OCI-LY1 (cell line): ENCODE results near the gene PDZRN3.

Experiments used
- H2AFZ ChIP-seq: fragments of 200-600 bp; sonication (generic), shearing (Covaris generic); 2 replicates; pipeline ENCODE4 v1.6.0; 2014; ENCODE audit warnings: antibody characterized with exemption, mild to moderate bottlenecking, low read length
- H3F3A ChIP-seq: fragments of 200-600 bp; sonication (generic), shearing (Covaris generic); 2 replicates; pipeline ENCODE4 v1.6.0; 2014; ENCODE audit warnings: mild to moderate bottlenecking, antibody characterized with exemption, low read length, moderate library complexity; ENCODE audit not compliant: insufficient read depth
- H3K27ac ChIP-seq: fragments of 200-600 bp; sonication (generic); 2 replicates; pipeline ENCODE4 v1.5.1; 2014; ENCODE audit warnings: low read length, mixed run types, mild to moderate bottlenecking, low read depth; ENCODE audit not compliant: poor library complexity, severe bottlenecking
- H3K27me3 ChIP-seq: fragments of 200-600 bp; sonication (generic); 2 replicates; pipeline ENCODE4 v1.6.0; 2014; ENCODE audit warnings: antibody characterized with exemption, mild to moderate bottlenecking, low read length, moderate library complexity; ENCODE audit not compliant: insufficient read depth
- H3K36me3 ChIP-seq: fragments of 200-600 bp; sonication (generic); 2 replicates; pipeline ENCODE4 v1.6.1; 2014; ENCODE audit warnings: mild to moderate bottlenecking, antibody characterized with exemption, low read length, moderate library complexity, mixed read lengths; ENCODE audit not compliant: insufficient read depth
- H3K4me1 ChIP-seq: fragments of 200-600 bp; sonication (generic); 2 replicates; pipeline ENCODE4 v1.5.1; 2014; ENCODE audit warnings: mild to moderate bottlenecking, low read length, moderate library complexity; ENCODE audit not compliant: insufficient read depth, severe bottlenecking
- H3K4me2 ChIP-seq: fragments of 200-600 bp; sonication (generic), shearing (Covaris generic); 2 replicates; pipeline ENCODE4 v1.6.1; 2014; ENCODE audit warnings: low read length
- H3K4me3 ChIP-seq: fragments of 200-600 bp; sonication (generic); 2 replicates; pipeline ENCODE4 v1.5.1; 2014; ENCODE audit warnings: low read length, low read depth, mild to moderate bottlenecking, mixed read lengths; ENCODE audit not compliant: poor library complexity, severe bottlenecking
- H3K79me2 ChIP-seq: fragments of 200-600 bp; shearing (Covaris generic); 2 replicates; pipeline ENCODE4 v1.6.1; 2016; ENCODE audit warnings: mixed run types, low read length, mixed read lengths; ENCODE audit not compliant: insufficient read depth
- H3K9ac ChIP-seq: fragments of 200-600 bp; sonication (generic), shearing (Covaris generic); 2 replicates; pipeline ENCODE4 v1.6.1; 2014; ENCODE audit warnings: mild to moderate bottlenecking, low read length, mixed read lengths
- H3K9me2 ChIP-seq: fragments of 200-600 bp; sonication (generic), shearing (Covaris generic); 2 replicates; pipeline ENCODE4 v1.6.1; 2014; ENCODE audit warnings: low read depth, mild to moderate bottlenecking, low read length, mixed read lengths
- H3K9me3 ChIP-seq: fragments of 200-600 bp; shearing (Covaris generic); 2 replicates; pipeline ENCODE4 v1.6.1; 2014; ENCODE audit warnings: low read length, mixed read lengths
- H4K20me1 ChIP-seq: fragments of 200-600 bp; sonication (generic), shearing (Covaris generic); 2 replicates; pipeline ENCODE4 v1.6.0; 2016; ENCODE audit warnings: mild to moderate bottlenecking, low read length; ENCODE audit not compliant: insufficient read depth
- EZH2 ChIP-seq: fragments of 200-600 bp; sonication (generic), shearing (Covaris generic); IDR thresholded peaks from 2 replicates; pipeline ENCODE4 v1.8.0; 2017; ENCODE audit warnings: borderline replicate concordance, mixed run types, mild to moderate bottlenecking, antibody characterized with exemption, low read length, moderate library complexity, mixed read lengths
- TF ChIP-seq, protein P1 (sequence below): fragments of 200-600 bp; sonication (generic), shearing (Covaris generic); IDR thresholded peaks from 2 replicates; pipeline ENCODE4 v1.5.1; 2017; ENCODE audit warnings: mild to moderate bottlenecking, antibody characterized with exemption, low read length, moderate library complexity, mixed read lengths

The PDZRN3 gene

DNA sequence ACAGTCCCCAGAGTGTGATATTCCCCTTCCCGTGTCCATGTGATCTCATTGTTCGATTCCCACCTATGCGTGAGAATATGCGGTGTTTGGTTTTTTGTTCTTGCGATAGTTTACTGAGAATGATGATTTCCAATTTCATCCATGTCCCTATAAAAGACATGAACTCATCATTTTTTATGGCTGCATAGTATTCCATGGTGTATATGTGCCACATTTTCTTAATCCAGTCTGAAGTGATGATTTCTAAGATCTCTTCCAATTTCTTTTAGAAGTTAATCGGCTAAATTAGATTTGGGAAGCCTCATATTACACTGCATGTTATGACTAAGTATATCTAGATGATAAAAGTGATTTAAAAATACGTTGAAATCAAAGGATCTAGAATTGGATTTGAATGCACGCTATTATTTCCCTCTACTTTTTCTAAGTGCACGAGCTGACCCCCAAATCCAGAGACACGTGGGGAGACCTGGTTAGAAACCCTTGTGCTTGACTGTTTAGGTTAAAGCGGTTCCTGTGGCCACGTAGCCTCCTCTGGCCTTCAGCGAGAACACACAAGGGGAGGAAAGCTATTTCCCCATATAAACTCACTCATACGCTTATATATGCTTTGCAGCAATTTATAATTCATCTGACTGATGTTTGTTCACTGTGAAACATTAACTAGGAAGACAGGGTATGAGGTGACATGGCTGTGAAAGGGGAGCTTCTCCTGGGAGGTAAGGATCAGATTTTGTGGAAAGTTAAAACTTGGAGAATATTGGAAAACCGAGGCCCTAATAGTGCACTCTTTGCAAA is 243.8 kb downstream of the PDZRN3 start:
- no peaks in the 10 kb centered on the region for H3K27me3 ChIP-seq
- no peaks in the 10 kb centered on the region for H3K9me2 ChIP-seq
- H3K27ac ChIP-seq, result no peak overlapping the region
- no peak overlapping the region for H3K4me3 ChIP-seq
- H3F3A ChIP-seq, result no peaks in the 10 kb centered on the region
- no peaks in the 10 kb centered on the region for H3K9me3 ChIP-seq
- H4K20me1 ChIP-seq, result no peaks in the 10 kb centered on the region
- H3K4me1 ChIP-seq, result no peaks in the 10 kb centered on the region
- H2AFZ ChIP-seq, result no peak overlapping the region
- no peak overlapping the region for H3K9ac ChIP-seq
- TF ChIP-seq, protein P1, sequence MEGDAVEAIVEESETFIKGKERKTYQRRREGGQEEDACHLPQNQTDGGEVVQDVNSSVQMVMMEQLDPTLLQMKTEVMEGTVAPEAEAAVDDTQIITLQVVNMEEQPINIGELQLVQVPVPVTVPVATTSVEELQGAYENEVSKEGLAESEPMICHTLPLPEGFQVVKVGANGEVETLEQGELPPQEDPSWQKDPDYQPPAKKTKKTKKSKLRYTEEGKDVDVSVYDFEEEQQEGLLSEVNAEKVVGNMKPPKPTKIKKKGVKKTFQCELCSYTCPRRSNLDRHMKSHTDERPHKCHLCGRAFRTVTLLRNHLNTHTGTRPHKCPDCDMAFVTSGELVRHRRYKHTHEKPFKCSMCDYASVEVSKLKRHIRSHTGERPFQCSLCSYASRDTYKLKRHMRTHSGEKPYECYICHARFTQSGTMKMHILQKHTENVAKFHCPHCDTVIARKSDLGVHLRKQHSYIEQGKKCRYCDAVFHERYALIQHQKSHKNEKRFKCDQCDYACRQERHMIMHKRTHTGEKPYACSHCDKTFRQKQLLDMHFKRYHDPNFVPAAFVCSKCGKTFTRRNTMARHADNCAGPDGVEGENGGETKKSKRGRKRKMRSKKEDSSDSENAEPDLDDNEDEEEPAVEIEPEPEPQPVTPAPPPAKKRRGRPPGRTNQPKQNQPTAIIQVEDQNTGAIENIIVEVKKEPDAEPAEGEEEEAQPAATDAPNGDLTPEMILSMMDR, result no peak
- TF ChIP-seq EZH2, result no peak
- no peaks in the 10 kb centered on the region for H3K79me2 ChIP-seq
- no peak overlapping the region for H3K4me2 ChIP-seq
- no peaks in the 10 kb centered on the region; the same call in 1 of the 2 replicates for H3K36me3 ChIP-seq

DNA sequence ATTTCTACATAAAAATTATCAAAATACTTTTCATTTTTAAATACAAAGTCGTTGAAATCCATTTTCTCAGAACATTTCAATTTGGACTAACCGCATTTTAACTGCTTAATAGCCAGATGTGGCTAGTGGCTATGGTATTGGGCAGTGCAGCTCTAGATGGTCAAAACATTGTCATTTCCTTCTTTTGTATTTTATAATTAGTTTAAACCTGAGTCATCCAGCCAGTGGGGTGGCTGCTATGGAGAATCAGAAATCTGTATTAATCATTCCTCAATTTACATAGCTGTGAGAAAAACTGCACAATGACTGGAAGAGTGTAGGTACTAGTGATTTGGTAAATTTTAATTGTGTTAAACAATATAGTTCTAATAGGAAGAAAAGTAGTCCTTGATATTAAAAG is 245.3 kb downstream of the PDZRN3 start:
- no peaks in the 10 kb centered on the region for H3K9me3 ChIP-seq
- no peaks in the 10 kb centered on the region for H4K20me1 ChIP-seq
- H3F3A ChIP-seq, result no peaks in the 10 kb centered on the region
- H3K27ac ChIP-seq, result no peak overlapping the region
- H3K27me3 ChIP-seq, result no peaks in the 10 kb centered on the region
- H3K79me2 ChIP-seq, result no peaks in the 10 kb centered on the region
- H3K4me3 ChIP-seq, result no peak overlapping the region
- no peak for TF ChIP-seq EZH2
- TF ChIP-seq, protein P1, result no peak
- H3K36me3 ChIP-seq, result no peaks in the 10 kb centered on the region
- H2AFZ ChIP-seq, result no peak overlapping the region
- no peaks in the 10 kb centered on the region for H3K9me2 ChIP-seq
- H3K9ac ChIP-seq, result no peak overlapping the region
- H3K4me1 ChIP-seq, result no peaks in the 10 kb centered on the region
- H3K4me2 ChIP-seq, result no peak overlapping the region

DNA sequence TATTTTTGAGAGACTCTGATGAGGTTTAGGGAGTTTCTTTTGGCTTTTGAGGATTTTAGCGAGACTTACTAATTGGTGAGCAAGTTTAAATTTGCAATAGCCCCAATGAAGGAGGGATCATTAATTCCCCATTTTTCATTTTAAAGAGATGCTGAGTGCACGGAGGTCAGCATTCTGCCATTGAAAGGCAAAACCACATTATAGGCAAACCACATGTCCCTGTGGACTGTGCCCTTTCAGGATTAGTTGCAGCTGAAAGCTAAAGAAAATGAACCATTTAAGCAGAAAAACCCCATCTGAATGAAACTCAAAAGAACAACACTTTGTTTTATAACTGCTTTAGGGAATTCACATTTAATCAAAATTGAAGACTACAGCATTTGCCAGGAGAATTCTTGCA is 246.5 kb downstream of the PDZRN3 start:
- H4K20me1 ChIP-seq, result no peaks in the 10 kb centered on the region
- H3K27ac ChIP-seq, result no peak overlapping the region
- H3K4me3 ChIP-seq, result no peak overlapping the region
- TF ChIP-seq, protein P1, result no peak
- no peak for TF ChIP-seq EZH2
- H3F3A ChIP-seq, result no peaks in the 10 kb centered on the region
- no peaks in the 10 kb centered on the region for H3K4me1 ChIP-seq
- no peaks in the 10 kb centered on the region for H3K79me2 ChIP-seq
- H3K36me3 ChIP-seq, result no peaks in the 10 kb centered on the region
- H3K9me2 ChIP-seq, result no peaks in the 10 kb centered on the region
- H3K27me3 ChIP-seq, result no peaks in the 10 kb centered on the region
- H3K4me2 ChIP-seq, result no peak overlapping the region
- no peak overlapping the region for H3K9ac ChIP-seq
- H3K9me3 ChIP-seq, result no peaks in the 10 kb centered on the region
- no peak overlapping the region for H2AFZ ChIP-seq
